IMR-90 (cell line): ENCODE results near the gene SMPDL3A. TPM values are rescaled to one million over a fixed set of nuclear protein-coding genes. Genes with fewer than 3 reads are reported as not detected.

Experiments used
- ATAC-seq: fragments of 200-7000 bp; cut with Tn5 transposase; 2 replicates; pipeline ENCODE4 v1.9.1; 2020; ENCODE audit warnings: low read depth, mild to moderate bottlenecking, moderate library complexity
- Bru-seq: library from RNA; stranded (reverse); fragments of 400-500 nt; gene quantifications from one replicate; lab custom pipeline; 2021; lab: Mats Ljungman, UMichigan
- BruChase-seq, 2 experiments: library from RNA; stranded (reverse); fragments of 400-500 nt; gene quantifications; one replicate each; lab custom pipeline; 2021; lab: Mats Ljungman, UMichigan
- BruUV-seq: library from RNA; stranded (reverse); fragments of 400-500 nt; replicated peaks from 2 replicates; lab custom pipeline; 2021; lab: Mats Ljungman, UMichigan
- CTCF ChIA-PET: fragments of 300-600 bp; formaldehyde crosslinking; extraction: SDS; loops from one replicate; lab custom pipeline; 2021; ENCODE audit warnings: antibody characterized with exemption; lab: Yijun Ruan, JAX
- POLR2A ChIA-PET: fragments of 300-600 bp; sonication (Branson Sonifier 250); formaldehyde crosslinking; loops from one replicate; lab custom pipeline; 2022; ENCODE audit warnings: antibody characterized with exemption; ENCODE audit not compliant: unreplicated experiment; lab: Charles Lee
- DNase-seq: peaks from one replicate; pipeline ENCODE4 v3.0.0; 2013
- H2AFZ ChIP-seq: replicated peaks from 2 replicates; pipeline ENCODE3; 2013; ENCODE audit warnings: low read length, mild to moderate bottlenecking; ENCODE audit not compliant: poor library complexity
- H2AK5ac ChIP-seq: 2 replicates; pipeline ENCODE4 v1.6.1; 2013; ENCODE audit warnings: low read depth, low read length, inconsistent platforms
- H2AK9ac ChIP-seq: replicated peaks from 2 replicates; pipeline ENCODE3; 2013; ENCODE audit warnings: mild to moderate bottlenecking, low read depth, low read length, moderate library complexity; ENCODE audit not compliant: poor library complexity
- H2BK120ac ChIP-seq: 2 replicates; pipeline ENCODE4 v1.6.1; 2013; ENCODE audit warnings: low read depth, low read length, inconsistent platforms
- H2BK15ac ChIP-seq: 3 replicates; pipeline ENCODE4 v1.6.1; 2013; ENCODE audit warnings: low read depth, low read length, inconsistent platforms
- H2BK20ac ChIP-seq: 2 replicates; pipeline ENCODE4 v1.6.1; 2013; ENCODE audit warnings: low read depth, mild to moderate bottlenecking, inconsistent platforms, low read length, moderate library complexity
- H2BK5ac ChIP-seq: 2 replicates; pipeline ENCODE4 v1.6.1; 2013; ENCODE audit warnings: mild to moderate bottlenecking, low read depth, low read length, inconsistent platforms; ENCODE audit not compliant: poor library complexity, severe bottlenecking
- H3K14ac ChIP-seq: replicated peaks from 2 replicates; pipeline ENCODE4 v1.6.1; 2013; ENCODE audit warnings: low read depth, low read length, inconsistent platforms
- H3K18ac ChIP-seq: 2 replicates; pipeline ENCODE4 v1.6.1; 2013; ENCODE audit warnings: low read depth, low read length, control low read depth
- H3K23ac ChIP-seq: 2 replicates; pipeline ENCODE4 v1.6.1; 2013; ENCODE audit warnings: low read depth, low read length, inconsistent platforms
- H3K27ac ChIP-seq: 2 replicates; pipeline ENCODE4 v1.5.1; 2013; ENCODE audit warnings: mild to moderate bottlenecking, control low read depth, low read length; ENCODE audit not compliant: insufficient read depth
- H3K27me3 ChIP-seq: 2 replicates; pipeline ENCODE4 v1.6.1; 2013; ENCODE audit warnings: low read length; ENCODE audit not compliant: control insufficient read depth, insufficient read depth
- H3K36me3 ChIP-seq: 2 replicates; pipeline ENCODE4 v1.6.1; 2013; ENCODE audit warnings: low read length, mixed read lengths; ENCODE audit not compliant: control insufficient read depth, insufficient read depth
- H3K4ac ChIP-seq: 2 replicates; pipeline ENCODE4 v1.6.1; 2013; ENCODE audit warnings: low read depth, low read length, inconsistent platforms
- H3K4me1 ChIP-seq: 2 replicates; pipeline ENCODE4 v1.6.1; 2013; ENCODE audit warnings: low read length, mixed read lengths; ENCODE audit not compliant: control insufficient read depth, insufficient read depth
- H3K4me2 ChIP-seq: 2 replicates; pipeline ENCODE4 v1.6.1; 2013; ENCODE audit warnings: low read depth, mild to moderate bottlenecking, control low read depth, low read length, moderate library complexity
- H3K4me3 ChIP-seq: 2 replicates; pipeline ENCODE4 v1.5.1; 2013; ENCODE audit warnings: low read depth, mild to moderate bottlenecking, control low read depth, low read length, moderate library complexity; ENCODE audit not compliant: insufficient read depth
- H3K56ac ChIP-seq: 2 replicates; pipeline ENCODE4 v1.6.1; 2013; ENCODE audit warnings: low read length, inconsistent platforms; ENCODE audit not compliant: insufficient read depth; ENCODE audit errors: extremely low read depth
- H3K79me1 ChIP-seq, 2 experiments: 2 replicates each; pipeline ENCODE4 v1.6.1; 2013; ENCODE audit warnings: low read length in 2 of 2, inconsistent platforms in 1 of 2, low read depth in 1 of 2
- H3K9ac ChIP-seq: 2 replicates; pipeline ENCODE4 v1.6.1; 2013; ENCODE audit warnings: low read depth, low read length, control low read depth
- H3K9me1 ChIP-seq: 2 replicates; pipeline ENCODE4 v1.6.1; 2013; ENCODE audit warnings: low read length, inconsistent platforms; ENCODE audit not compliant: insufficient read depth
- H3K9me3 ChIP-seq: 2 replicates; pipeline ENCODE4 v1.6.1; 2013; ENCODE audit warnings: low read length; ENCODE audit not compliant: control insufficient read depth, insufficient read depth
- H4K20me1 ChIP-seq: 2 replicates; pipeline ENCODE4 v1.6.1; 2013; ENCODE audit warnings: low read length, inconsistent platforms; ENCODE audit not compliant: insufficient read depth
- H4K5ac ChIP-seq: 2 replicates; pipeline ENCODE4 v1.6.1; 2013; ENCODE audit warnings: mild to moderate bottlenecking, low read depth, low read length, control low read depth
- H4K8ac ChIP-seq, 2 experiments: 2 replicates each; pipeline ENCODE4 v1.6.1; 2013; ENCODE audit warnings: low read depth in 2 of 2, low read length in 2 of 2, control low read depth in 1 of 2, inconsistent platforms in 1 of 2
- H4K91ac ChIP-seq: 2 replicates; pipeline ENCODE4 v1.6.1; 2013; ENCODE audit warnings: low read depth, low read length, inconsistent platforms; ENCODE audit not compliant: insufficient read depth
- BHLHE40 ChIP-seq: fragments of 150-350 bp; IDR thresholded peaks from 2 replicates; pipeline ENCODE4 v1.6.1; 2016; ENCODE audit warnings: mild to moderate bottlenecking, low read depth, low read length
- CHD1 ChIP-seq: IDR thresholded peaks from 2 replicates; pipeline ENCODE4 v1.6.1; 2012; ENCODE audit warnings: low read depth, low read length, improper control_type of control experiment
- FOS ChIP-seq: fragments of 150-350 bp; IDR thresholded peaks from 2 replicates; pipeline ENCODE4 v1.6.1; 2016; ENCODE audit warnings: low read depth, low read length
- MAFK ChIP-seq: IDR thresholded peaks from 2 replicates; pipeline ENCODE4 v1.6.1; 2012; ENCODE audit warnings: low read depth, low read length, improper control_type of control experiment
- MXI1 ChIP-seq: IDR thresholded peaks from 2 replicates; pipeline ENCODE4 v1.6.1; 2012; ENCODE audit warnings: low read depth, mild to moderate bottlenecking, low read length, moderate library complexity, borderline replicate concordance
- POLR2A ChIP-seq: IDR thresholded peaks from 2 replicates; pipeline ENCODE4 v1.6.1; 2012; ENCODE audit warnings: mild to moderate bottlenecking, low read depth, low read length
- RAD21 ChIP-seq: IDR thresholded peaks from 2 replicates; pipeline ENCODE4 v1.6.1; 2012; ENCODE audit warnings: low read length, improper control_type of control experiment
- RFX5 ChIP-seq: IDR thresholded peaks from 2 replicates; pipeline ENCODE4 v1.8.0; 2012; ENCODE audit warnings: low read depth, mild to moderate bottlenecking, low read length, moderate library complexity
- WGBS, 2 experiments: methylation state at CpG; one replicate each; pipeline versions ENCODE4 v1.1.5 to v1.1.7; 2013; ENCODE audit warnings: missing lambda C conversion rate in 2 of 2; ENCODE audit not compliant: insufficient read length in 1 of 2; ENCODE audit errors: extremely low coverage in 2 of 2; 5-methylcytosine and 5-hydroxymethylcytosine counted together
- dilution Hi-C: fragments of 300-500 bp; cut with HindIII; formaldehyde crosslinking; loops from one replicate; pipeline ENCODE4 v1.14.3; 2018; ENCODE audit warnings: low sequenced_read_pairs; ENCODE audit not compliant: unreplicated experiment
- in situ Hi-C: fragments of 300-500 bp; cut with MboI; formaldehyde crosslinking; loops from 3 replicates; pipeline ENCODE4 v1.14.3; 2019; ENCODE audit warnings: low sequenced_read_pairs, inconsistent platforms, mixed read lengths
- intact Hi-C: fragments of 100-400 bp; cut with micrococcal nuclease; formaldehyde crosslinking; loops from 2 replicates; pipeline ENCODE4 v1.10.0; 2022
- long read RNA-seq: library from polyadenylated mRNA; unstranded; transcript quantifications from one replicate; pipeline ENCODE4 v2.0.0, GENCODE V29; 2021; ENCODE audit not compliant: unreplicated experiment
- polyA plus RNA-seq, 3 experiments: library from polyadenylated mRNA; depleted of rRNA; stranded (reverse); fragments of >200 nt; gene quantifications; 2 replicates each; pipeline ENCODE4 v1.2.3, GENCODE V29; 2012; ENCODE audit warnings: low replicate concordance in 1 of 3
- total RNA-seq: library from RNA; depleted of rRNA; stranded (reverse); fragments of >200 nt; gene quantifications from 2 replicates; pipeline ENCODE4 v1.2.3, GENCODE V29; 2012; rRNA removed
- TF ChIP-seq, protein P1 (sequence below): fragments of 150-350 bp; IDR thresholded peaks from 2 replicates; pipeline ENCODE4 v1.6.1; 2017; ENCODE audit warnings: mild to moderate bottlenecking, antibody characterized with exemption, low read length, low read depth
- TF ChIP-seq, protein P2 (sequence below): conservative IDR thresholded peaks from 2 replicates; pipeline ENCODE4 v1.5.1; 2012; ENCODE audit warnings: mild to moderate bottlenecking, low read depth, low read length, improper control_type of control experiment

SMPDL3A gene, protein sequence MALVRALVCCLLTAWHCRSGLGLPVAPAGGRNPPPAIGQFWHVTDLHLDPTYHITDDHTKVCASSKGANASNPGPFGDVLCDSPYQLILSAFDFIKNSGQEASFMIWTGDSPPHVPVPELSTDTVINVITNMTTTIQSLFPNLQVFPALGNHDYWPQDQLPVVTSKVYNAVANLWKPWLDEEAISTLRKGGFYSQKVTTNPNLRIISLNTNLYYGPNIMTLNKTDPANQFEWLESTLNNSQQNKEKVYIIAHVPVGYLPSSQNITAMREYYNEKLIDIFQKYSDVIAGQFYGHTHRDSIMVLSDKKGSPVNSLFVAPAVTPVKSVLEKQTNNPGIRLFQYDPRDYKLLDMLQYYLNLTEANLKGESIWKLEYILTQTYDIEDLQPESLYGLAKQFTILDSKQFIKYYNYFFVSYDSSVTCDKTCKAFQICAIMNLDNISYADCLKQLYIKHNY
- 9.7 and 9.9 TPM in 2 replicates for total RNA-seq
- 14.2 TPM in 2 replicates for polyA plus RNA-seq (2012; rRNA removed)
- polyA plus RNA-seq (2012; cell fraction: cytosol; rRNA removed) = 3.5 and 7.3 TPM in 2 replicates
- 3.2 and 12.1 TPM in 2 replicates for polyA plus RNA-seq (2012; cell fraction: nucleus; rRNA removed; ENCODE audit: low replicate concordance)
- percentile 90 among the genes with signal in this experiment for Bru-seq, nascent RNA
- percentile 94 among the genes with signal in this experiment for BruChase-seq, experiment 1, labeled RNA remaining after a 6-hour chase
- BruChase-seq, experiment 2, labeled RNA remaining after a 2-hour chase = percentile 93 among the genes with signal in this experiment
- long read RNA-seq, transcript SMPDL3A-201 (8 exons, 1,851 nt) = major isoform, 48 of 76 reads
- long read RNA-seq, transcript SMPDL3A-203 (7 exons, 1,755 nt) = minor isoform, 15 of 76 reads
- long read RNA-seq, partial matches to known transcripts = 7 of 76 reads
- long read RNA-seq, other reads (novel, unspliced or antisense) = 6 of 76 reads

DNA sequence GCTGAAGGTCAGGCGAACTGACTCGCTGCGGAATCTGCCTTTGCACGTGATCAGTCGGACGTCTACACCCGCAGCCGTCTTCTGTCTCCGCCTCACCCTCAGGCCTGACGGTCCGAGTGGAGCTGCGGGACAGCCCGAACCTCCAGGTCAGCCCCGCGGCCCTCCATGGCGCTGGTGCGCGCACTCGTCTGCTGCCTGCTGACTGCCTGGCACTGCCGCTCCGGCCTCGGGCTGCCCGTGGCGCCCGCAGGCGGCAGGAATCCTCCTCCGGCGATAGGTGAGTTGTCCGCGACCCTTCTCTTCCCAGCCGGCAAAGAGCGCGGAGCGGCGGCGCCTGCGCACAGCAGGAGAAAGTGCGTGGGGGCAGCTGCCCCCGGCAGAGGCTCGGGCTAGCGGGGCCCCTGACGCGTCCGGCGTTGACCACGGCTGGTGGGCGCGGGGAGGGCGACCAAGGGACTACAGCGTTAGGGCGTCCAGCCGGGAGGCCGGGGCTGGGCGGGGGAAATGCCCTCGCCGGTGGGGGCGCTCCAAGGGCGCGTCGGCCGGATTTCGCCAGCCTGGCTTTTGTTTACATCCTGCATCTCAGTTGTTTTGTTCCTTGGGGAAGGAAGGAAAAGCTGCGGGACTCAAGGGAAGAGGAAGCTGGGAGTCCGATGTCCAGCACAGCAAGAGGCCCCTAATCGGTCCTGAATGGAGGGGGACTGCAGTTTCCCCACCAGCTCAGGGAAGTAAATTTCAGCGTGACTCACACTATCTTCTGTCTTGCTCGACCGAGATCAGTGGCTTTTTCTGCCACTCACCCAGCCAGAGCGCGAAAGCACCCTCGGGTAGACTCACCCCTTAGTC, at the start of gene SMPDL3A:
TSS of gene SMPDL3A (plus strand) at position 77 of the 846 bp plus-strand sequence. CDS start at position 166, 89 bp downstream.
- Histone ChIP-seq H4K91ac (peak within 1 kb of the TSS; percentile 80), H3K4ac (peak within 1 kb of the TSS; percentile 87), H3K18ac (peak within 1 kb of the TSS; percentile 73), H3K4me1 (peaks cover 9% of the 10 kb centered on the region), H2AK5ac (peak within 1 kb of the TSS; percentile 13), H3K23ac (peak within 1 kb of the TSS; percentile 89), H3K56ac (peak within 1 kb of the TSS; percentile 91), H3K36me3 (peaks cover 1% of the 10 kb centered on the region; the same call in 1 of the 2 replicates), H3K79me1 (peaks cover 4 to 28% of the 10 kb centered on the region in 2 experiments; a peak in 2 of 4 replicates), H4K8ac (peak within 1 kb of the TSS; percentile 33 to 96), H2BK120ac (peak within 1 kb of the TSS; percentile 80), H2BK20ac (peak within 1 kb of the TSS; percentile 72), H3K14ac (peak within 1 kb of the TSS; percentile 83), H3K27me3 (no peaks in the 10 kb centered on the region), H3K4me3 (peak within 1 kb of the TSS; percentile 63), H3K9me1 (no peaks in the 10 kb centered on the region), H3K4me2 (peak within 1 kb of the TSS; percentile 82), H2AK9ac (peak within 1 kb of the TSS; percentile 56), H2BK15ac (peak within 1 kb of the TSS; percentile 33; the same call in 2 of the 3 replicates), H4K5ac (peak within 1 kb of the TSS; percentile 83), H3K9me3 (no peaks in the 10 kb centered on the region), H3K9ac (peak within 1 kb of the TSS; percentile 79), H2BK5ac (peak within 1 kb of the TSS; percentile 90), H4K20me1 (no peaks in the 10 kb centered on the region), H3K27ac (peak within 1 kb of the TSS; percentile 98), H2AFZ (peak within 1 kb of the TSS; percentile 95)
- dilution Hi-C loops = no loop called here
- DNase-seq = peak; percentile 64
- WGBS, 2 experiments = 0% methylated on average over 23 of the region's 71 CpGs; no CpG with 5 or more reads in 1 of the 2 experiments
- intact Hi-C loops = loop anchor here (1.0 to 5.0 kb wide), 4 partner anchors 9 to 50 kb away; no protein-coding TSS in a partner anchor
- ATAC-seq = peak; percentile 80
- in situ Hi-C loops = no loop called here
- ChIA-PET POLR2A (interaction anchor here (0.7 to 1.3 kb wide), 3 partner anchors 13 to 362 kb away, joined by 3 to 4 read pairs (median 3); no protein-coding TSS in a partner anchor), CTCF (interaction anchor here (0.5 to 1.6 kb wide), 12 partner anchors 9 to 1091 kb away, joined by 3 to 8 read pairs (median 3); no protein-coding TSS in a partner anchor)
- no TSS peak for BruUV-seq
- TF ChIP-seq MXI1 = no peak; the same call in 1 of the 2 replicates
- TF ChIP-seq RFX5 = no peak
- TF ChIP-seq, protein P1, sequence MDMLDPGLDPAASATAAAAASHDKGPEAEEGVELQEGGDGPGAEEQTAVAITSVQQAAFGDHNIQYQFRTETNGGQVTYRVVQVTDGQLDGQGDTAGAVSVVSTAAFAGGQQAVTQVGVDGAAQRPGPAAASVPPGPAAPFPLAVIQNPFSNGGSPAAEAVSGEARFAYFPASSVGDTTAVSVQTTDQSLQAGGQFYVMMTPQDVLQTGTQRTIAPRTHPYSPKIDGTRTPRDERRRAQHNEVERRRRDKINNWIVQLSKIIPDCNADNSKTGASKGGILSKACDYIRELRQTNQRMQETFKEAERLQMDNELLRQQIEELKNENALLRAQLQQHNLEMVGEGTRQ = peak; percentile 74
- TF ChIP-seq, protein P2, sequence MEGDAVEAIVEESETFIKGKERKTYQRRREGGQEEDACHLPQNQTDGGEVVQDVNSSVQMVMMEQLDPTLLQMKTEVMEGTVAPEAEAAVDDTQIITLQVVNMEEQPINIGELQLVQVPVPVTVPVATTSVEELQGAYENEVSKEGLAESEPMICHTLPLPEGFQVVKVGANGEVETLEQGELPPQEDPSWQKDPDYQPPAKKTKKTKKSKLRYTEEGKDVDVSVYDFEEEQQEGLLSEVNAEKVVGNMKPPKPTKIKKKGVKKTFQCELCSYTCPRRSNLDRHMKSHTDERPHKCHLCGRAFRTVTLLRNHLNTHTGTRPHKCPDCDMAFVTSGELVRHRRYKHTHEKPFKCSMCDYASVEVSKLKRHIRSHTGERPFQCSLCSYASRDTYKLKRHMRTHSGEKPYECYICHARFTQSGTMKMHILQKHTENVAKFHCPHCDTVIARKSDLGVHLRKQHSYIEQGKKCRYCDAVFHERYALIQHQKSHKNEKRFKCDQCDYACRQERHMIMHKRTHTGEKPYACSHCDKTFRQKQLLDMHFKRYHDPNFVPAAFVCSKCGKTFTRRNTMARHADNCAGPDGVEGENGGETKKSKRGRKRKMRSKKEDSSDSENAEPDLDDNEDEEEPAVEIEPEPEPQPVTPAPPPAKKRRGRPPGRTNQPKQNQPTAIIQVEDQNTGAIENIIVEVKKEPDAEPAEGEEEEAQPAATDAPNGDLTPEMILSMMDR = peak; percentile 39
- TF ChIP-seq MAFK = no peak
- peak; percentile 63 for TF ChIP-seq POLR2A
- TF ChIP-seq CHD1 = no peak
- TF ChIP-seq FOS = no peak
- no peak for TF ChIP-seq RAD21
- peak; percentile 93 for TF ChIP-seq BHLHE40
